Chondrocyte (in vitro differentiated cells): ENCODE results near the gene RAD51AP2. TPM values are rescaled to one million over a fixed set of nuclear protein-coding genes. Genes with fewer than 3 reads are reported as not detected.
A peak's percentile ranks its signal among the peaks of the same experiment; 100 is the strongest.
"Not testable (repeated sequence)": the region's sequence is repeated elsewhere in the genome, so short reads cannot be mapped to it uniquely, and the experiment has no call there.

Experiments
- DNase-seq: peaks from one replicate; pipeline ENCODE4 v3.0.0; 2021; ENCODE audit warnings: mixed read lengths, low spot score
- H3K27ac Mint-ChIP-seq: one replicate; pipeline ENCODE4 v1.8.0; 2021; ENCODE audit warnings: mild to moderate bottlenecking, moderate library complexity, mixed read lengths; ENCODE audit not compliant: unreplicated experiment
- H3K27me3 Mint-ChIP-seq: 2 replicates; pipeline ENCODE4 v1.8.0; 2021; ENCODE audit warnings: low read depth, mixed read lengths
- H3K36me3 Mint-ChIP-seq: 2 replicates; pipeline ENCODE4 v1.8.0; 2021; ENCODE audit warnings: low read depth, mixed read lengths
- H3K4me1 Mint-ChIP-seq: 2 replicates; pipeline ENCODE4 v1.8.0; 2021; ENCODE audit warnings: low read depth, mild to moderate bottlenecking, mixed read lengths
- H3K4me3 Mint-ChIP-seq: one replicate; pipeline ENCODE4 v1.8.0; 2021; ENCODE audit warnings: mild to moderate bottlenecking, moderate library complexity, mixed read lengths; ENCODE audit not compliant: unreplicated experiment
- H3K9me3 Mint-ChIP-seq: 2 replicates; pipeline ENCODE4 v1.8.0; 2021; ENCODE audit warnings: low read depth, mixed read lengths
- CTCF ChIP-seq: fragments of 200-600 bp; sonication (generic); IDR thresholded peaks from 2 replicates; pipeline ENCODE4 v1.5.0; 2021; ENCODE audit warnings: antibody characterized with exemption, mild to moderate bottlenecking, moderate library complexity
- long read RNA-seq: library from polyadenylated mRNA; stranded (forward); transcript quantifications from one replicate; pipeline ENCODE4 v2.0.0, GENCODE V29; 2021
- total RNA-seq: library from RNA; stranded (reverse); gene quantifications from 3 replicates; pipeline ENCODE4 v1.2.1, GENCODE V29; 2021

Gene RAD51AP2
- total RNA-seq: not detected in 3 replicates
- long read RNA-seq: 0 reads

DNA sequence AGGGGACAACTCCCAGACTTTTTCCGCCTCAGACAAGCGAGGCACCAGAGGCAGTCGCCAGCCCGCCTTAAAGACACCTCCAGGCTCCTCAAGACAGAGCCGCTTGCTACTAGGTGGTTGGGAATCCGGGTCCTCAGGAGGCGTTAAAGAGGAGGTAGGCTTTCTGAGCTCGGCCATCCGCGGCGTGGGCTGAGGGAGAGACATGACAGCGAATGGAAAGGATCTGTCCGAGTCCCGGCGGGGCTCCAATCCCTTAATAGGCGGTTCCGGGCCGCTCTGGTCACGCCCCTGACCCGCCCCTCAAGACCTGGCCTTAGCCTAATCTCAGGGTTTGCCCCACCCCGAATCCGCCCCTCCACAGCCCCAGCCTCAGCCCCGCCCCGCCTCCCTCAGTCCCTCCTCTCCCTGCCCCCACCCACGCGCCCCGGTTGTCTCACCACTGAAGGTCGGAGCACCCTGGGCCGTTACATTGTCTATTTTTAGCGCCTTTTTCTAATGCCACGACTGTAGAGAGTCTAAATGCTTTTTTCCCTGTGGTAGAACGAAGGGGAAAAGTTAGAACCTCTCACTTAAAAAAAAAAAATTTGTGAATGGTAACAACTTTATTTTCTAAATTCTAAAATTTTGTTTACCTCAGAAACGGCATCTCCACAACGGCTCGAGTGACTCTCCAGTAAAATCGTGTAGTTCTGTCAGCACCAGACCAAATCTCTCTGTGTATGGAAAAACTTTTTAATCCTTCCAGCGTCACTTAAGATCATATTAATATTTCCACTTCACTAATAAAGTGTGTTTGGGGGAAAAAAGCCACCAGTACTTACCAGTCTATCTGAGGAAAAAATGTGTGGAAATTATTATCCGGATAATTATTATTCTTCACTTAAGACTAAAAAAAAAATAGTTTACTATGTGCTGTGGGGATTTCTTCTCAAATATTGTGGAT, at the start of gene RAD51AP2:
Gene RAD51AP2 (minus strand): TSS at position 229 of the 943 bp plus-strand sequence. CDS start 25 bp downstream, at position 204.
- peaks cover 13% of the 10 kb centered on the region for H3K4me1 Mint-ChIP-seq
- H3K36me3 Mint-ChIP-seq: no peaks in the 10 kb centered on the region
- no peak for TF ChIP-seq CTCF
- H3K27me3 Mint-ChIP-seq: peaks cover 52% of the 10 kb centered on the region
- H3K4me3 Mint-ChIP-seq: peak within 1 kb of the TSS; percentile 64
- H3K27ac Mint-ChIP-seq: no peak within 1 kb of the TSS
- H3K9me3 Mint-ChIP-seq: no peaks in the 10 kb centered on the region
- no peak for DNase-seq

DNA sequence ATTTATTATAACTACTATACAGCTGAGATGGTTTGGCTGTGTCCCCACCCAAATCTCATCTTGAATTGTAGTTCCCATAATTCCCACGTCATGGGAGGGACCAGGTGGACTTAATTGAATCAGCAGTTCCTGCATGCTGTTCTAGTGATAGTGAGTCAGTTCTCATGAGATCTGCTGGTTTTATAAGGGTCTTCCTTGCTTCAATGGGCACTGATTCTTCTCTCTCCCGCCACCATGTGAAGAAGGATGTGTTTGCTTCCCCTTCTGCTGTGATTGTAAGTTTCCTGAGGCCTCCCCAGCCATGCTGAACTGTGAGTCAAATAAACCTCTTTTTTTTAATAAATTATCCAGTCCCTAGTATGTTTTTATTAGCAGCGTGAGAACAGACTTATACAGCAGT, 47.5 kb upstream of the RAD51AP2 start:
- not testable (repeated sequence) for H3K9me3 Mint-ChIP-seq, H3K4me1 Mint-ChIP-seq, H3K27ac Mint-ChIP-seq, H3K36me3 Mint-ChIP-seq, H3K4me3 Mint-ChIP-seq, DNase-seq
- H3K27me3 Mint-ChIP-seq: peaks cover 27% of the 10 kb centered on the region

DNA sequence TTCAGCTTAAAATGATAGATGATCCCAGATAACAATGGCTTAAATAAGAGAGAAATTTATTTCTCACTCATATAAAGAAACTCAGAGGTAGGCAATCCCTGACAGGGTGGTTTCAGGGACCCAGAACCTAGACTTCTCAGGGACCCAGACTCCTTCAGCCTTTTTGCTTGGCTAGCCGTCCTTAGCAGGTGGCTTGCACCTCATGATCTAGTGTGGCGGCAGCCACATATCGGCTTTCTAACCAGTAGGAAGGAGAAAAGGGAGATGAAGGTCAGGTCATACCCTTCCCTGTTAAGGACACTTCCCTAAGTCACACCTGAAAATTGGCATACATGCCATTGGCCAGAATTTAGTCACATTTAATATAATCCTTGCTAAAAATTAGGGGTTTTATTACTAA, 40.6 kb upstream of the RAD51AP2 start:
- Mint-ChIP-seq H3K4me1 (no peaks in the 10 kb centered on the region), H3K27ac (no peak overlapping the region), H3K4me3 (no peak overlapping the region), H3K27me3 (peaks cover 48% of the 10 kb centered on the region), H3K36me3 (no peaks in the 10 kb centered on the region), H3K9me3 (no peaks in the 10 kb centered on the region)
- no peak for DNase-seq
- no peak for TF ChIP-seq CTCF

DNA sequence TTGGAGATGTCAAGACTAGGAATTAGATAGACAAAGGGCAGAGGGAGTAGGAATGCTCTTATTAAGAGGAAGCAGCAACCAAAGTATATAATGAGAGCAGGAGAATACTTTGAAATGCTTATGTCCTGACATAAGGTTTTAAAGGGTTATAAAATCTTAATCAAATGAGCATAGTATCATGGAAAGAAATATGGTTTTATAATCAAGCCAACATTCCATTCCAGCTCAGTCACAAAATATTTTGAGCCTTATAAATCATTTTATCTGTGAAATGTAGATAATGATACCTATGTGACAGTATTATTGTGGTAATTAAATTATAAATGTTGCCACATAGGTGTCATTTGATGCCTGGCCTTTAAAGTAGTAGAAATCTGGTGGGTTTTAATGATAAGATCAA, 39.8 kb upstream of the RAD51AP2 start:
- DNase-seq: no peak
- no peaks in the 10 kb centered on the region for H3K36me3 Mint-ChIP-seq
- H3K4me1 Mint-ChIP-seq: no peaks in the 10 kb centered on the region
- peaks cover 48% of the 10 kb centered on the region for H3K27me3 Mint-ChIP-seq
- no peak for TF ChIP-seq CTCF
- no peak overlapping the region for H3K4me3 Mint-ChIP-seq
- no peaks in the 10 kb centered on the region for H3K9me3 Mint-ChIP-seq
- no peak overlapping the region for H3K27ac Mint-ChIP-seq

DNA sequence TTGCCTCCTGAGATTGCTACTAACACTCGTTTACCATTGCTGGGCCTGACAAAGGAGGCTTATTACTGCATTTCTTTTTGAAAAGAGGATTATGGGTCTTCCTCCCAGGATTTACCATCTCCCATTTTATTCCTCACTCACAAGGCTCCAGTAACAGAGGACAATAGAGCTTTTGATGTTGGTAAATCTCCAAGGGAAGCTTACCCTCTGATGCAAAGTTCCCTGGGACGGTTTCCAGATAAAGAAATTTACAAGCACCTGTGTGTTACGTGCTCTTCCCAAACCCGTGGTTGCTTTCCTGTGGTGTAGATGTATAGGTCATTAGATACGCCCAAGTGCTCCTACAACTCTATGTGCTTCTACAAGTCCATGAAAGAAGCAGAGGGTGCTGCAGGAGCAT, 39.4 kb upstream of the RAD51AP2 start:
- no peak overlapping the region for H3K4me3 Mint-ChIP-seq
- no peaks in the 10 kb centered on the region for H3K36me3 Mint-ChIP-seq
- no peaks in the 10 kb centered on the region for H3K4me1 Mint-ChIP-seq
- DNase-seq: no peak
- peaks cover 48% of the 10 kb centered on the region for H3K27me3 Mint-ChIP-seq
- H3K9me3 Mint-ChIP-seq: no peaks in the 10 kb centered on the region
- H3K27ac Mint-ChIP-seq: no peak overlapping the region
- TF ChIP-seq CTCF: no peak
